HEK293 (cell line): ENCODE results near the gene RNF225.

Source experiments
- CTCF ChIA-PET: fragments of 350-600 bp; formaldehyde crosslinking; extraction: SDS; loops from one replicate; lab custom pipeline; 2021; ENCODE audit warnings: antibody characterized with exemption; lab: Yijun Ruan, JAX
- POLR2A ChIA-PET: fragments of 300-600 bp; formaldehyde crosslinking; extraction: SDS; loops from one replicate; lab custom pipeline; 2020; ENCODE audit warnings: antibody characterized with exemption, inconsistent platforms; lab: Yijun Ruan, JAX
- H3K27ac ChIP-seq: fragments of 200-500 bp; sonication (Bioruptor generic); 2 replicates; pipeline ENCODE4 v1.5.1; 2014; ENCODE audit warnings: low read depth, low read length, control low read depth, inconsistent platforms; ENCODE audit errors: extremely low read depth
- H3K36me3 ChIP-seq, 2 experiments: fragments of 200-500 bp in 1 of 2; sonication (Bioruptor generic) in 1 of 2; 1 replicate in 1 of 2; 2 replicates in 1 of 2; pipeline ENCODE4 v1.5.1; 2014 to 2017; ENCODE audit warnings: inconsistent platforms in 2 of 2, low read length in 2 of 2; ENCODE audit not compliant: control insufficient read depth in 2 of 2, insufficient read depth in 1 of 2
- H3K4me1 ChIP-seq: fragments of 200-500 bp; sonication (Bioruptor generic); 2 replicates; pipeline ENCODE4 v1.5.1; 2014; ENCODE audit warnings: mild to moderate bottlenecking, low read length, inconsistent platforms; ENCODE audit not compliant: control insufficient read depth, insufficient read depth
- H3K4me3 ChIP-seq: 2 replicates; pipeline ENCODE4 v1.5.1; 2011; ENCODE audit warnings: low read depth, mild to moderate bottlenecking, control low read depth, low read length, moderate library complexity
- H3K9me3 ChIP-seq: fragments of 200-500 bp; sonication (Bioruptor generic); 2 replicates; pipeline ENCODE4 v1.5.1; 2014; ENCODE audit warnings: low read depth, low read length, inconsistent platforms; ENCODE audit not compliant: control insufficient read depth, insufficient read depth
- MEIS1 ChIP-seq: sonication (generic); formaldehyde crosslinking; IDR thresholded peaks from 2 replicates; pipeline ENCODE4 v1.8.1; 2022; ENCODE audit warnings: missing genetic modification reagents, mild to moderate bottlenecking, borderline replicate concordance
- MYNN ChIP-seq: fragments of 450-650 bp; formaldehyde crosslinking; IDR thresholded peaks from 2 replicates; pipeline ENCODE4 v1.5.1; 2016; ENCODE audit warnings: missing biosample characterization, missing genetic modification characterization, borderline replicate concordance
- TSHZ1 ChIP-seq: fragments of 450-650 bp; formaldehyde crosslinking; IDR thresholded peaks from 2 replicates; pipeline ENCODE4 v1.5.1; 2016; ENCODE audit warnings: missing biosample characterization, missing genetic modification characterization, borderline replicate concordance
- ZBTB49 ChIP-seq: fragments of 450-650 bp; formaldehyde crosslinking; IDR thresholded peaks from 2 replicates; pipeline ENCODE4 v1.5.1; 2016; ENCODE audit warnings: missing biosample characterization, missing genetic modification characterization, low read depth
- ZBTB7A ChIP-seq: fragments of 450-650 bp; formaldehyde crosslinking; IDR thresholded peaks from 2 replicates; pipeline ENCODE4 v1.5.1; 2016; ENCODE audit warnings: low read depth, missing biosample characterization, missing genetic modification characterization
- ZNF18 ChIP-seq: fragments of 450-650 bp; formaldehyde crosslinking; IDR thresholded peaks from 2 replicates; pipeline ENCODE4 v1.5.1; 2016; ENCODE audit warnings: missing biosample characterization, missing genetic modification characterization
- ZNF239 ChIP-seq: fragments of 450-650 bp; formaldehyde crosslinking; IDR thresholded peaks from 2 replicates; pipeline ENCODE4 v1.5.1; 2016; ENCODE audit warnings: missing biosample characterization, missing genetic modification characterization
- ZNF26 ChIP-seq: fragments of 450-650 bp; formaldehyde crosslinking; IDR thresholded peaks from 2 replicates; pipeline ENCODE4 v1.5.1; 2016; ENCODE audit warnings: missing biosample characterization, missing genetic modification characterization
- ZNF391 ChIP-seq: fragments of 450-650 bp; formaldehyde crosslinking; IDR thresholded peaks from 2 replicates; pipeline ENCODE4 v1.5.1; 2016; ENCODE audit warnings: low read depth, missing biosample characterization, missing genetic modification characterization, borderline replicate concordance
- ZNF398 ChIP-seq: fragments of 450-650 bp; formaldehyde crosslinking; IDR thresholded peaks from 2 replicates; pipeline ENCODE4 v1.5.1; 2017; ENCODE audit warnings: missing biosample characterization, missing genetic modification characterization
- ZNF513 ChIP-seq: fragments of 450-650 bp; IDR thresholded peaks from 2 replicates; pipeline ENCODE4 v1.5.1; 2018; ENCODE audit warnings: missing biosample characterization, missing genetic modification characterization
- ZNF518A ChIP-seq: fragments of 450-650 bp; formaldehyde crosslinking; conservative IDR thresholded peaks from 2 replicates; pipeline ENCODE4 v1.5.1; 2016; ENCODE audit warnings: low read depth, missing biosample characterization, missing genetic modification characterization
- ZNF530 ChIP-seq: fragments of 450-650 bp; formaldehyde crosslinking; IDR thresholded peaks from 2 replicates; pipeline ENCODE4 v1.5.1; 2016; ENCODE audit warnings: low read depth, missing biosample characterization, missing genetic modification characterization
- ZNF585B ChIP-seq: fragments of 450-650 bp; formaldehyde crosslinking; IDR thresholded peaks from 2 replicates; pipeline ENCODE4 v1.5.1; 2016; ENCODE audit warnings: missing biosample characterization, missing genetic modification characterization
- ZNF677 ChIP-seq: fragments of 450-650 bp; IDR thresholded peaks from 2 replicates; pipeline ENCODE4 v1.5.0; 2018; ENCODE audit warnings: missing biosample characterization, mild to moderate bottlenecking, missing genetic modification characterization, moderate library complexity

Gene RNF225

GRCh38 chr19:58361900-58362271, 33.6 kb upstream of the RNF225 start (continued):
- TF ChIP-seq ZNF398 (tag by site-specific recombination) (peak; percentile 36; the same call in 1 of the 2 replicates), ZNF391 (tag by site-specific recombination) (no peak), ZBTB7A (tag by site-specific recombination) (no peak), TSHZ1 (no peak)

GRCh38 chr19:58362272-58362994, 33.0 kb upstream of the RNF225 start, which contains the start of gene ZNF497:
TSS of gene ZNF497 (minus strand) at chr19:58362751. CDS start at chr19:58357635, 5,116 bp downstream.
- Histone ChIP-seq H3K27ac (peak within 1 kb of the TSS; percentile 85), H3K4me3 (peak within 1 kb of the TSS; percentile 96), H3K36me3 (no peaks in the 10 kb centered on the region; a peak in 1 of 3 replicates), H3K9me3 (no peaks in the 10 kb centered on the region), H3K4me1 (no peaks in the 10 kb centered on the region)
- CTCF ChIA-PET = interaction anchor here (0.7 to 1.5 kb wide), 7 partner anchors 11 to 230 kb away, joined by 3 to 9 read pairs (median 5); partner anchors contain the start of gene ZBTB45
- POLR2A ChIA-PET = interaction anchor here (0.5 to 3.2 kb wide), 42 partner anchors 10 to 359 kb away, joined by 3 to 38 read pairs (median 6); partner anchors contain the start of genes A1BG, CHMP2A, RNF225 and RPS5
- no peak for TF ChIP-seq ZNF530
- TF ChIP-seq ZNF677 (tag by site-specific recombination) = no peak
- TF ChIP-seq ZNF518A (tag by site-specific recombination) = peak; percentile 72
- 0 out of 2 replicates have a peak, but pooled peaks have one; percentile 31 for TF ChIP-seq ZNF18 (tag by site-specific recombination)
- no peak for TF ChIP-seq ZNF585B (tag by site-specific recombination)
- peak; percentile 51; the same call in 1 of the 2 replicates for TF ChIP-seq MYNN (tag by site-specific recombination)
- no peak for TF ChIP-seq ZBTB49 (tag by site-specific recombination)
- TF ChIP-seq MEIS1 (CRISPR knock-in tag) = no peak
- TF ChIP-seq ZNF26 (tag by site-specific recombination) = no peak
- peak; percentile 7; the same call in 1 of the 2 replicates for TF ChIP-seq ZNF239
- no peak for TF ChIP-seq ZNF513 (tag by site-specific recombination)
